HG03558 (cell line): ENCODE data around the gene IRX2.

Source experiments
- ATAC-seq: cut with Tn5 transposase; IDR thresholded peaks from one replicate; pipeline ENCODE4 v1.9.1; 2021; ENCODE audit warnings: moderate number of reproducible peaks; ENCODE audit not compliant: unreplicated experiment; ENCODE audit errors: extremely low read depth

Gene IRX2

DNA sequence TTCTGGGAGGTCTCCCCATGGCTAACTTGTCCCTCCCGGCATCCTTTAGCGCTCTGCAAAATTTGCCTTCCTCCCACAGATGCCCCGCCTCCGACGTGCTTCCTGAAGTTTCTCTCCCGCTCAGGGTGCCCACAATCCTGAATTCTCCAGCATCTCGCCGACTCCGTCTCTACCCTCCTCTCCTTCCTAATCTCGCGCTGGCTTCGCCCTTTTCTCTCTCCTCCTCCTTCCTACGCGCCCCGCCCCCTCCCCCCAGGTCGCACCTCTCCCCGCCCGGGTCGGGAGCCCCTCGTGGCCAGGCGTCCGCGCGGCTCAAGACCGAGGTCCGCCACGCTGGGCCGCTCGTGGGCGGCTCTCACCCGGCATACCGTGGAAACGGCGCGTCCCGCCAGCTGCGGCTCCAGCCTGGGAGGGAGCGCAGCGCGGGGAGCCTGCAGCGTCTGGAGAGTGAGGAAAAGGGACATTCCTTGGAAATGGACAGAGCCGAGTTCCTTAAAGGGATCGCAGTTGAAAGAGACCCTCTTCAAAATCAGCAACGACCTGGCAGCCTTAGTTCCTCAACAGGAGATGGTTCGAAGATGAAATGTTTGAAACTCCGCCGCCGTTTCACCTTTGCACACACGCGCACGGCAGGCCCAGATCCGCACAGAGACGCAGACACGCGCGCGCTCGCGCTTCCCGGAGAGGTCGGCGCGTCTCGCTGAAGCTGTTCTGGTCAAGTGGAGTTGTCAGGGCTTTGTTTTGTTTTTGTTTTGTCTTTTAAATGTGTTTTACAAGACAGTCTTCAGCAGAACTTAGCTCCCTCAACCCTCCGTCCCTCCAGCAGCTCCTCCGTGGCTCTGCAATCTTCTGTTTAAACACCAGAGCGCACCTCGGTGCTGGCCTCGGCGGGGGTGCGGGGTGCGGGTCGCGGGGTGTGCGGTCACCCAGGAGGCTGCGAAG, 5.0 kb upstream of the IRX2 start:
- ATAC-seq, result no peak

DNA sequence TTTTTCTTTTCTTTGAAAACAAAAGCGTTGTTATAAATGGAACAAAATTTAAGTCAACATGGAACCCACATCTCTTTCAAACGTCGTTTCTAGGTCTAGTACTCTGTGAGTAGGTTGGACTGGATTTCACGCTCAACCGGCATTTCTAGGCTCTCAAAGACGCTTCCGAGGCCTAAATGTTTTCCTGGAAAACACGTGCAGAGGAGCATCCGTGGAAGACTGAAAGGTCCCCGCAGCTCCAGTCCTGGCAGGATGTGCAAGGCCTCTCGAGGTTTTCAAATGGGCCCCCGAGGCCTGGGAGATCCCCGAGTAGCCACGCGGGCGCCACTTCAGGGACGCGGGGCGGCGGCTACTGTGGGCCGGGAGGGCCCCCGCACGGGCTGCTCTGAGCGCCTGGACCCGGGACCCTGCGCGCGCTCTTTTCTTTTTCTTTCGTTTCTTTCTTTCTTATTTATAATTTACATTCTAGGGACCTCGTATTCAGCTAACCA, 4.2 kb upstream of the IRX2 start:
- ATAC-seq, result no peak

DNA sequence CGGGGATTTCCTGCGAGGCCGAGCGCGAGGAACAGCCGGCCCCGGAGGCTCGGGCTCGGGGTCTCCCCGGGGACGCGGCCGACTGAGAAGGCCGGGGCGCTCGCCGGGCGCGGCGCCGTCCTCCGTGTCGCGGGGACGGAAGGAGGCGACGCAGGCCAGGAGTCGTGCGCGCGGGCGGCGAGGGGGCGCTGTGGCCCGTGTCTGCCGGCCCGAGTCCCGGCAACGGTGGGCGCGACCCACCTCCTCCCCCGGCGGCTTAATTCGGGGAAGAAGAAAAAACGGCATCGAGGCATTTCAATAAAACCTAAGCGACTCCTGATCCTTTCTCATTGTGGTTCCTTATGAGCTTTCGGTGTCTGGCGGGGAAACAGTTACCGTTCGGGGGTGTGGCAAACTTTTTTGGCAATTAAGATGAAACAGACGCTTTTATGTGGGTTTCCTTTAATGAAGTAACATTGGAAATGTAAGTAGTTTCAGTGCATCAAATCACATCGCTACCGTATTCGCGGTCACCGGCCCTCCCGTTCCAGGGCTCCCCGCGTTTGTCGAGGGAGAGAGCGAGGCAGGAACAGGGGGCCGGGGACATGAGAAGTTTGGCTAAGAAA, 3.7 kb upstream of the IRX2 start:
- no peak for ATAC-seq

DNA sequence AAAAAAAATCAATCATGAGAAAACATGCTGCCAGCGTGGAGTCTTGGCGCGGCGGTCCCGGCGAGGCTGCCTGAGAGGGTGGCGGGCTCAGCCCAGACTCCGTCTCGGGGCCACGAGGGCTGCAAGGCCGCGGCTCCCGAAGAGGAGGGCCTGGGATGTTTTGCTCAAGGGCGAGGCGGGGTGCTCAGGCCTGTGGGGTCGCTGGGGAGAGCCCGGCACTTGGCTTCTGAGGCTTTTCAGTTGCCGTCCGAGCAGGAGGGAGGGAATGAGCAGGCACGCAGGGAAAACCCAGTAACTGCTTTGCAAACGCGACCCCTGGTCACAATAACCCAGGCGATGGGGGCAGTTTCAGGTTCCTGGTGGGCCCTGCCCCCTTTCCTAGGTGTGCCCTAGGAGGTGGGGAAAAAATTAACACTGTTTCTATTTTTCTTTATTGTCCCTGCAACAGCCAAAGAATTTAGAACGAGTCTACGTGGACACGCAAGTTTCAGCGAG, 3.2 kb upstream of the IRX2 start:
- ATAC-seq, result no peak

DNA sequence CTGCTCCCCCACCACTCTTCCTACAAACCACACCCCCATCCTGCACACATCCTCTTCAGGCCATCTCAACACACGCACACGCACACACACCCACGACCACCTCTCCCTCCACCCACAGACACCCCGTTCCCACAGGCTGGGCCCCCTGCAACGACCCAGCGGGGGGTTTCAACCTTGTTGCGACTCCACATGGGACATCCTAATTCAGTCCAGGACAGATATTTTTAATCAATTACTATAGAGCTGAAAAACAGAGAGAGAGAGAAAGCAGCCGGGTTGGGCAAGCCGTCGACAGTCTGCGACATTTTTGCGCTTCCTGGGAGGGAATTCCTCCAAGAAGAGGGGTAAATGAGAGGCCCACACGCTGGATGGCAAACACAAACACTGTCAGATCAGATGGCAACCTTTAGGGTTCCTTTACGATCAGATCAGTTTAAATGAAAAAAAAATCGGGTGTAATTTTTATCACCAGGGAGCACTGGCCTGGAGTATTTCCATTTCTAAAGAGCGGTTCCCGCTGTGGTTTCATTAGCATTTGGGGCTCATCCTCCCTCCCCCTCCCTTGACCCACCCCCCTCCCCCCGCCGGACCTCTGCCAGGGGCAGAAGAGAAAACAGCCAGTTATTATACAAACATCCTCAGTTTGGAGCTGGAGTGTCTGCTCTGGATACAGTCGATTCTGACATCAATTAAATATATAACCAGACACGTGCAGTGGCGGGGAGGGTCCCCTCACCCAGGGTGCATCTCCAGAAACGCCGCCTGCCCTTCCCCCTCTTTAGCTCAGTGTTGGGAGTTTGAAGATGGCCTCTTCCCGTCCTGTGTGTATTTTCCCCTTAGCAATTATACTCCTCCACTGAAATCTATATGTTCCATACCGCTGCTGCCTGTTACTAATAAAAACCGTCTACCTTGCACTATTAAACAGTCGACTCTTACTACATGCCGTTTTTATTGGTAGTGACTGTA, 2.3 kb upstream of the IRX2 start:
- no peak for ATAC-seq

DNA sequence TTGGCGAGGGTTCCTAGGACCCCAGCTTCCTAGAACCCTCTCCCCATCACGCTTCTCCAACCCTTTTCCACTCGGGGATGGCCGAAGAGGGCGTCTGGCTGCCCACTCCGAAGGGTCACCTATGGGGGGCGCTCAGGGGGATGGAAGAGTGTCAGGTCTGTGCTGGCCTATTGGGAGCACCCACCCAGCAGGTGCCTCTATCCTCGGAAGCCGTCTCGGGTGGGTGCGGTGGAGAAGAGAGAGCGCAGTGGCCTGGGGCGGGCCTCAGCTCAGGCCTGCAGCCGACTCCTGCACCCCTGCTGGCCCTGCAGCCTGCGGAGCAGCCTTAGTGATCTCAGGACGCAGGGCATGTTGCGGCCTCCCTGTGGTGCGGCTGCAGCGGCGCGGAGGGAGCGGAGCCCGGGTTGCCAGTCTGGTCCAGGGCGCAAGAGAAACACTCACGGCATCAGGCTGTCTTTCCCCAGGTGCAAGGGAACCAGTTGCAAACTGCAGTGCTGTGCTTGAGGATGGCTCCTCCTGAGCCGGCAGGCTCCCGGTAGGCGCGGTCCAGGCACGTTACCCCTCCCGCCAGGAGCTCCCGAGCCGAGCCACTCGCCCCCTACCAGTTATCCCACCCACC, 1.5 kb upstream of the IRX2 start:
- ATAC-seq, result no peak

DNA sequence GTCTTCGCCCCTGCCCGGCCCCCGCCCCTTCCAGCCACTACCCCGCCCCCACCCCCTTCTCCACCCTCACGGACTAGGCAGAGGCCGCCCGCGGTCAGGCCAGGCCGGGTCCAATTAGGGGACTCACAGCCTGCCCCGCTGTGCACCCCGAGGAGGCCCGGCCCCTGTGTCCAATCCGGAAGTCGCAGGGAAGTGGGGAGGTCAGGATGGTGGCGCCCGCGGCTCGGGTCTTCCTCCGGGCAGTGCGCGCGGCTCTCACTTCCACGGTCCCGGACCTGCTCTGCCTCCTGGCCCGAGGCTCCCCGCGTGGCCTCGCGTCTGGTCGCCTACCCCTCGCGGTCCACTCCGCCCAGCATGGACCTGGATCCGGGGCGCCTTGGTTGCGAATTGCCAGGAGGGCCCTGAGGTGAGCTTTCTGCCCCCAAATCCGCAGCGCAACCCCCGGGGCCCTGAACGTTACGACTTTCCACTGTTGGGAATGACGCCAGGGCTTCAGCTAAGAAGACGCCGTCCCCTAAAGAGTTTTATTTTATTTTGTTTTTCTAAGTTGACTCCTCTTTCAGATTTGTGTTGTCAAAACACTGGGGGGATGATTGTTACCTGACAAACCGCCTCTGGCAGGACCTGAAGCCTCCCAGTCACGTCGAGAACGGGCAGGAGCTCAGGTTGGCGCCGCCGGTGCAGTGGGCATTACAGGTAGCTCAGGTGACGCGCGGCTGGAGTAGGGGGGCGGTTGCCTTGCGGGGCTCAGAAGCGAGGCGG, 763 bp upstream of the IRX2 start:
- ATAC-seq, result no peak

DNA sequence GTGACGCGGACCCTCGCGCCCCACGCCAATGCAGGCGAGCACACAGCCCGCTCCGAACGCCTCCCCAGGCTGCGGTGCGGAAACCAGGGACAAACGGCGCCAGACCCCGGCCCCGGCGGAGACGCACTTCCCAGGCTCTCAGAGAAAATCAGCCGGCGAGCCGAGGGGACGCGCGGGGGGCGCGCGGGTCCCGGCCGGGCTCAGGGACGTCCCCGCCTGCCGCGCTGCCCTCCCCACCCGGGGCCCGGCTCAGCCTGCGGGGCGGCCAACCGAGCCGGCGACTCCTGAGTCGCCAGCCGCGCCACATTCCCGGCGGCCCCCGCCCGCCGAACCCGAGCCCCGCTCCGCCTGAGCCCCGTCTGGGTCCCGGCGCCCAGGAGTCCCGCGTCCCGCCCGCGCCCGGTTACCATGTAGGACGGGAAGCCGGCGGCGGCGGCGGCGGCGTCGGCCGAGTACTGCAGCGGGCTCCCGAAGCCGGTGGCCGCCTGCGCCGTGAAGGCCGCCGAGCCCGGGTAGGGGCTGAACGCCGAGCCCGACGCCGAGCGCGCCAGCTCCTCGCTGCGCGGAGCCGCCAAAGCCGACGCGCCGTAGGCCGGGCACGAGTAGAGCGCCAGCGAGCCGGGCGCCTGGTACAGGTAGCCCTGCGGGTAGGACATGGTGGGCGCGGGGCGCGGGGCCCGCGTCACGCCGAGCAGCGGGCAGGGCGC, 566 bp downstream of the IRX2 start:
- ATAC-seq, result no peak

DNA sequence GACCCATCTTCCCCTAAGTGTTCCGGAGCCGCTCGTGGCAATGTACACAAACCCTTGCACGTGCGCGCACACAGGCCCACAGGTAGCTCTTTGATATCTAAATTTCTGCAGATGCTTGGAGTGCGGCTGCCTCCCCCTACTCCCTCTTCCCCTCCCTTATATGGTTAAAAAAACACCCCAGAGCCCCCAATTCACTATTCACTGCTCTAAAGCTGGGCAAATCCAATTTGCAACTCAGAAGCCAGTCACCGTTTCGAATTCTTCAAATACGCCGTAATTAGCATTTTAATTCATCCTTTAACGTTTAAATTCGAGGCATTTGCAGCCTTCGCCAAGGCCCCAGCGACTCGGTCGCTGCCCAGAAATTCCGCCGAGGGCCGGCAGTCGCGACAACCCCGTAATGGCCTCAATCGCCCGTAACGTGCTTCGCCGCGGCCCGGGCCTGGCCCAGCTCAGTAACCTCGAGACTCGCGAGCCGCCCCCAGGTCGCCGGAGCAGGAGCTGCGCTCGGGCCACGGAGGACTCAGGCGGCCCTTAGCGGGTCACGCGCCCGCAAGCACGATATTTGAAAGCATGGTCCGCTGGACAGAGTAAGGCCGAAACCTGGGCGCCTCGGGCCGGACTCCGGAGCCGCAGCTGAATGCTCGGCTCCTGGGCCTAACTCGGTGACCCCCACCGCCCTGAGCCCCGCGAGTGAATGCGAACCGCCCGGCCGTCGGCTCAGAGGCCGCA, 1.3 kb downstream of the IRX2 start:
- ATAC-seq, result no peak

DNA sequence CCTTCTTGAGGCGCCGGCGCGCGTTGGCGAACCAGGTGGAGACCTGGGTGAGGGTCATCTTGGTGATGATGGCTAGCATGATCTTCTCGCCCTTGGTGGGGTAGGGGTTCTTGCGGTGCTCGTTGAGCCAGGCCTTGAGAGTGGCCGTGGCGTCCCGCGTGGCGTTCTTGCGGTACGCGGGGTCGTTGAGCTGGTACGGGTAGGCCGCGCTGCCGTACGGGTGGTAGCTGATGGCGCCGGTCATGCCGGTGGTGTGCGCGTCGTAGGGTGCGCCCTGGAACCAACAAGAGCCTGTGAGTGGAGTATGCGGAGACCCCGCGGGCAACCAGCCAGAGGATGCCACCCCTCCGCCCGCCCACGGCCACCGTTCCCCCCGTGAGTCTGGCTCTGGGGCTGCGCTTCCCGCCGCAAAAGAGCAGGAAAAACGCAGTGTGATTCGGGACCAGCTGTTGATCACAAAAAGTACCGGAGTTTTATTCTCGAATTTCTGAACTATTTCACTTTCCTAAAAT, 1.9 kb downstream of the IRX2 start:
- ATAC-seq, result no peak

DNA sequence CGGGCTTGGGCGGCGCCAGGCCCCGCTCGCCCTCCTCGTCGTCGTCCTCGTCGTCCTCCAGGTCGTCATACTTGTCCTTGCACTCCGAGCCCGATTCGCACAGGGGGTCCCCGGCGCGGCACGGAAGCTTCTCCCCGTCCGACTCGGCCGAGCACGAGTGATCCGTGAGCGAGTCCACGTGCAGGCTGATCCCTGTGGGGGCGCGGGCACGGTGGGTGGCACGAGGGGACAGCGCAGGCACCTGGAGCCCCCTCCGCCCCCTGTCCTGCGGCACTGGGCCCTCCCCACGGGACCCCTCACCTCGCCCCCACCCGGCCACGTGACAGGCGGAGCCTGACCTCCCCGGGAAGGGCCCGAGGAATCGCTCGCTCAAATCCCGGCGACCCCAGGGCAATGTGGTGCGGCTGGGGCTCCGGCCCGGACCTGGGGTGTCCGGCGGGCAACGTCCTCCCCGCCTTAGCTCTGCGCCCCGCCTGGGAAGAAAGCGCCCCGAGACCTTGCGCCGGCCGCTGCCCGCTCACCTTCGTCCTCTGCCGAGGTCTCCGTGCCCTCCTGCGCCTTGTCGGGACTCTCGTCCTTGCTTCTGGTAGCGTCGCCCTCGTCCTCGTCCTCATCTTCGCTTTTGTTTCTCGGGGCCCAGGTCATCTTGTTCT, 2.5 kb downstream of the IRX2 start:
- no peak for ATAC-seq

DNA sequence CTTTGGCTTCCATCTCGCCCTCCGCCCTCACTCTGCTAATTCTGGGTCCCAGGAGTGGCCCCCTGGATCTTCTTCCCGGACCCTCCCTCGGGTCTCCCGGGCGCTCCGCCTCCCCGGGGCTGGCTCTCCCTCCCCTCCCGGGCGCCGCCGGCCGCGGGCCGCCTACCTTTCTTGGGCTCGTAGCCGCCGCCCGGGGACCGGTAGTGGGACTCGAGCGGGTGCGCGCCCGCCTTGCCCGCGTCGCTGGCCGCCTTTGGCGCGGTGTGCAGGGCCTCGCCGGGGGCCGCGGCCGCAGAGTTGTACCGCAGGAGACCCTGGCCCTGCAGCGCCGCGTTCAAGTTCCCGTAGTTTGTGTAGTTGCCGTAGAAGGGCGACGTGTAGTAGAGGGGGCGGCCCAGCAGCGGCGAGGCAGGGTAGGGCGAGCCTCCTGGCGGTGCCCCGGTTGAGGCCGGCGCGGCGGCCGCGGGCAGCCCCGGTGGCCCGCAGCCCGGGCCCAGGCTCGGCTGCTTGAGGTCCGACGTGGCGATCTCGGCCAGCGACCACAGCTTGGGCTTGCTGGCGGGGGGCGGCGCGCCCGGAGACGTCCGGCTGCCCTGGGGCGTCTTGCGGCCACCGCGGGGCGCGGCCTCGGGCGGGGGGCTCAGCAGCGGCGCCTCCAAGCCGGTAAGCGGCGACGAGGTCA, 3.2 kb downstream of the IRX2 start:
- no peak for ATAC-seq

DNA sequence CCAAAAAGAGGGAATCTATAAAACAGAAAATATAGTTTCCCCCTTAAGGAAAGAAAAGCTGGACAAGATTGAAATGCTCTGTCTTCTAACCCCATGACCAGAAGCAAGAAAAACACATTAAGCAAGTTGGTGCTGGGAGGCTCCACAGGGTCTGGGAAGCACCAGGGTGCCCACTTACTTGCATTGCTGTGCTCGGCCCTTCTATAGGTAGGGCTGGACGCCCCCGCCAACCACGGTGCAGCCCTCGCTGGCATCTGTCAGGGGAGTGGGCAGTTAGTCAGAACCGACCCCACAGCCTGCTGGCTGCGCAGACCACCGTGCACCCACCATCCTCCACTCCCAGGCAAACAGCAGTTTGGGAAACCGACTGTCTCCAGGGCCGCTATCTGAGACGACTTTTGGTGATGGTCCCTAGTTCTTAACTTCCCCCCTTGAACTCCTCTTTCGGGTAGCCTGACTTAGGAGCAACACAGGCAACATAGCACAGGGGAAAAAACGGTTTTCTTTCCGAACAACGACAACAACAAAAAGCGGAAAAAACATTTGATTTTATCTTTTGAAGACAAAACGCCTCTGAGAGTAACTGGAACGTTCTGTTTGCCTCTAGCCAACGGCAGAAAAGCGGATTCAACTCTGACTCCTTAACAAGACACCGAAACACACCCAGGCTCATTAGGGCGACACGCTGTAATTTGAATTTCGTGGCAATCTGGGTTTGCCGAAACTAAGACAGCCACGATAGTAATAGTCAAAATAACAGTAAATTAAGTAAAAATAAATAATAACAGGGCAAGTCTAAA, 3.9 kb downstream of the IRX2 start:
- ATAC-seq, result no peak

DNA sequence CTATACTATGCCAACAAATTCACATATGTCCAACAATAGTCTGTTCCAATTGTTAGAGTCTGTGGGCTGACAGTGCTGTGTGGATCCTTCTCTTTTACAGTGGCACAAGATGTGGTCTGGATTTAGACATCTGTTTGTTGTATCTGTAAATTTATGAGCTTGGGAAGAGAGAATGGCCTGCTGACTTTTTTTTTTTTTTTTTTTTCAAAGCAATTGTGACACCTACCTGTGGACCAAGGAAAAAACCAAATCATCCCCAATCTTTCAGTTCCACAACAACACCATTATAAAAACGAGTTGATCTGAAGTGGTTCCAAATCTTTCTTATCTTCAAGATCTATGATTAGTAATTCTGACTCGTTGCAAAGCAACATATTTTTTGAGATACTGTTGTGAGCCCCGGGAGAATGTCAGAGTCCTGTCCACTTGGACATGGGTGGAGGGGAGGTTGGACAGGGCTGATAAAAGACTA, 4.9 kb downstream of the IRX2 start:
- no peak for ATAC-seq

DNA sequence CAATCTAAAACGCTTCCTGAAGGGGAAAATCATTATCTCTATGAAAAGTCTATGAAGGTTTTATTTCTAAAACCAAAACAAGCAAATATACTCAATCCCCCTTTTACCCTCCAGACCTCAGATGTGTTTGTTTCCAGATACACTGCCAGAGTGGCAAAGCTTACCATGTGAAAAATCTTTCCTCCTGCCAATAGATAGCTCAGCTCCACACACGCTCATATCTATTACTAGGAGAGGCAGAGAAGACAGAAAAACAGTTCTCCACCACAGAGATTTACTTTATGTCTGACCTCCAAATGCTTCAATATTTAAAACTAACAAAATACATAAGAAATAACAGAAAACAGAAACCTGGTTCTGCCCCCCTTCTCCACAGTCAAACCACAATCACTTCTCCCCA, 7.0 kb downstream of the IRX2 start:
- no peak for ATAC-seq
